OCI-LY1 (cell line): ENCODE measurements around the gene XKR8.

Experiments
- H2AFZ ChIP-seq: fragments of 200-600 bp; sonication (generic), shearing (Covaris generic); 2 replicates; pipeline ENCODE4 v1.6.0; 2014; ENCODE audit warnings: antibody characterized with exemption, mild to moderate bottlenecking, low read length
- H3F3A ChIP-seq: fragments of 200-600 bp; sonication (generic), shearing (Covaris generic); 2 replicates; pipeline ENCODE4 v1.6.0; 2014; ENCODE audit warnings: mild to moderate bottlenecking, antibody characterized with exemption, low read length, moderate library complexity; ENCODE audit not compliant: insufficient read depth
- H3K27ac ChIP-seq: fragments of 200-600 bp; sonication (generic); 2 replicates; pipeline ENCODE4 v1.5.1; 2014; ENCODE audit warnings: low read length, mixed run types, mild to moderate bottlenecking, low read depth; ENCODE audit not compliant: poor library complexity, severe bottlenecking
- H3K27me3 ChIP-seq: fragments of 200-600 bp; sonication (generic); 2 replicates; pipeline ENCODE4 v1.6.0; 2014; ENCODE audit warnings: antibody characterized with exemption, mild to moderate bottlenecking, low read length, moderate library complexity; ENCODE audit not compliant: insufficient read depth
- H3K36me3 ChIP-seq: fragments of 200-600 bp; sonication (generic); 2 replicates; pipeline ENCODE4 v1.6.1; 2014; ENCODE audit warnings: mild to moderate bottlenecking, antibody characterized with exemption, low read length, moderate library complexity, mixed read lengths; ENCODE audit not compliant: insufficient read depth
- H3K4me1 ChIP-seq: fragments of 200-600 bp; sonication (generic); 2 replicates; pipeline ENCODE4 v1.5.1; 2014; ENCODE audit warnings: mild to moderate bottlenecking, low read length, moderate library complexity; ENCODE audit not compliant: insufficient read depth, severe bottlenecking
- H3K4me2 ChIP-seq: fragments of 200-600 bp; sonication (generic), shearing (Covaris generic); 2 replicates; pipeline ENCODE4 v1.6.1; 2014; ENCODE audit warnings: low read length
- H3K4me3 ChIP-seq: fragments of 200-600 bp; sonication (generic); 2 replicates; pipeline ENCODE4 v1.5.1; 2014; ENCODE audit warnings: low read length, low read depth, mild to moderate bottlenecking, mixed read lengths; ENCODE audit not compliant: poor library complexity, severe bottlenecking
- H3K79me2 ChIP-seq: fragments of 200-600 bp; shearing (Covaris generic); 2 replicates; pipeline ENCODE4 v1.6.1; 2016; ENCODE audit warnings: mixed run types, low read length, mixed read lengths; ENCODE audit not compliant: insufficient read depth
- H3K9ac ChIP-seq: fragments of 200-600 bp; sonication (generic), shearing (Covaris generic); 2 replicates; pipeline ENCODE4 v1.6.1; 2014; ENCODE audit warnings: mild to moderate bottlenecking, low read length, mixed read lengths
- H3K9me2 ChIP-seq: fragments of 200-600 bp; sonication (generic), shearing (Covaris generic); 2 replicates; pipeline ENCODE4 v1.6.1; 2014; ENCODE audit warnings: low read depth, mild to moderate bottlenecking, low read length, mixed read lengths
- H3K9me3 ChIP-seq: fragments of 200-600 bp; shearing (Covaris generic); 2 replicates; pipeline ENCODE4 v1.6.1; 2014; ENCODE audit warnings: low read length, mixed read lengths
- H4K20me1 ChIP-seq: fragments of 200-600 bp; sonication (generic), shearing (Covaris generic); 2 replicates; pipeline ENCODE4 v1.6.0; 2016; ENCODE audit warnings: mild to moderate bottlenecking, low read length; ENCODE audit not compliant: insufficient read depth
- EZH2 ChIP-seq: fragments of 200-600 bp; sonication (generic), shearing (Covaris generic); IDR thresholded peaks from 2 replicates; pipeline ENCODE4 v1.8.0; 2017; ENCODE audit warnings: borderline replicate concordance, mixed run types, mild to moderate bottlenecking, antibody characterized with exemption, low read length, moderate library complexity, mixed read lengths
- TF ChIP-seq, protein P1 (sequence below): fragments of 200-600 bp; sonication (generic), shearing (Covaris generic); IDR thresholded peaks from 2 replicates; pipeline ENCODE4 v1.5.1; 2017; ENCODE audit warnings: mild to moderate bottlenecking, antibody characterized with exemption, low read length, moderate library complexity, mixed read lengths

Gene XKR8

DNA sequence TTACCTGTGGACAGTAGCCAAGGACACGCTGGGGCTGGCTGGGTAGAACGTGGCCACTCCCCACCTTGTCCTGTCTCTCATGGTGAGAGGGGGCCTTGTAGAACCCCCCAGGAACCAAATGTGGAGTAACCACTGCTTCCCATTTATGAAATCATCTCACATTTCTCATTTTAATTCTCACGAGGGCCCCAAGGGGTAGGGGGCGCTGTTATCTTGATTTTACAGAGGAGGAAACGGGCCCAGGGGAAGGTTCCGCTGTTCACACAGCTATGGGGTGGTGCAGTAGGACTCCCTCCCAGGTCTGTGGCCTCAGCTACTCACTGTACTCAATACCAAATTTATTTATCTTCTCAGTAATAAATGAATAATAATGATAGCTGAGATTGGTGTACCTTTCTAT, 19.5 kb upstream of the XKR8 start:
- no peaks in the 10 kb centered on the region for H3K9me2 ChIP-seq
- no peaks in the 10 kb centered on the region for H3K9me3 ChIP-seq
- H3F3A ChIP-seq, result no peaks in the 10 kb centered on the region
- H4K20me1 ChIP-seq, result no peaks in the 10 kb centered on the region
- H2AFZ ChIP-seq, result no peak overlapping the region
- no peaks in the 10 kb centered on the region for H3K36me3 ChIP-seq
- no peak for TF ChIP-seq EZH2
- TF ChIP-seq, protein P1, sequence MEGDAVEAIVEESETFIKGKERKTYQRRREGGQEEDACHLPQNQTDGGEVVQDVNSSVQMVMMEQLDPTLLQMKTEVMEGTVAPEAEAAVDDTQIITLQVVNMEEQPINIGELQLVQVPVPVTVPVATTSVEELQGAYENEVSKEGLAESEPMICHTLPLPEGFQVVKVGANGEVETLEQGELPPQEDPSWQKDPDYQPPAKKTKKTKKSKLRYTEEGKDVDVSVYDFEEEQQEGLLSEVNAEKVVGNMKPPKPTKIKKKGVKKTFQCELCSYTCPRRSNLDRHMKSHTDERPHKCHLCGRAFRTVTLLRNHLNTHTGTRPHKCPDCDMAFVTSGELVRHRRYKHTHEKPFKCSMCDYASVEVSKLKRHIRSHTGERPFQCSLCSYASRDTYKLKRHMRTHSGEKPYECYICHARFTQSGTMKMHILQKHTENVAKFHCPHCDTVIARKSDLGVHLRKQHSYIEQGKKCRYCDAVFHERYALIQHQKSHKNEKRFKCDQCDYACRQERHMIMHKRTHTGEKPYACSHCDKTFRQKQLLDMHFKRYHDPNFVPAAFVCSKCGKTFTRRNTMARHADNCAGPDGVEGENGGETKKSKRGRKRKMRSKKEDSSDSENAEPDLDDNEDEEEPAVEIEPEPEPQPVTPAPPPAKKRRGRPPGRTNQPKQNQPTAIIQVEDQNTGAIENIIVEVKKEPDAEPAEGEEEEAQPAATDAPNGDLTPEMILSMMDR, result peak; percentile 77
- H3K27me3 ChIP-seq, result peaks cover 3% of the 10 kb centered on the region; the same call in 1 of the 2 replicates
- H3K4me3 ChIP-seq, result no peak overlapping the region
- H3K27ac ChIP-seq, result no peak overlapping the region
- no peak overlapping the region for H3K9ac ChIP-seq
- H3K4me1 ChIP-seq, result peaks cover under 1% of the 10 kb centered on the region
- no peak overlapping the region for H3K4me2 ChIP-seq
- H3K79me2 ChIP-seq, result no peaks in the 10 kb centered on the region

DNA sequence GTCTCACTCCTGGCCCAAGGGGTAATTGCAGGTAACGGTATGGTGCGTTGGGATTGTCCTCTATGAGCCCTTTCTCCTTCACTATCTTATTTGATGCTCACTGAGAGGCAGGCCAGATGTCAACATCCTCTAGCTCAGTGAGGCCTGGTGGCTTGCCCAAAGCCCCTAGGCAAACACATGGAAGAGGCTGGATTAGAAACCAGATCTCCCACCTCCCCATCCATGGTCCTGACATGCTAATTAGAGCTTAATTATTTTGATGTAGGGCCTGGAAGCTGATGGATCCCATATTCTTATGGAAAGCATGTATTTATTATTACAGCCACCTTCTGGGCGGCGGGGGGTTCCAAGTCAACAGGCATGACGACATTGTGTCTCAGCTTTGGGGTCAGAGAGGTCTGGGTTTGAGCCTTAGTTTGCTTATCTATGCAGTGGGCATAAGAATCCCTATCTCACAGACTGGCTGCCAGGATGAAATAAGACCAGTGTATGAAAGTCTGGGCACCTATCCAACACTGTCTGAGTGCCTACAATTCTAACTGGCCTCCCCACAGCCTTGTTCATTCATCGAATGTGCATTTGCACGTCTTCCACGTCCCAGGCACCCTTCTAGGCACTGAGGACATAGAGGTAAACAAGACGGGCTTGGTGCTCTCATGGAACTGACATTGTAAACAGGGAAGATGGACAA, 18.8 kb upstream of the XKR8 start:
- no peak overlapping the region for H3K9ac ChIP-seq
- H3K79me2 ChIP-seq, result no peaks in the 10 kb centered on the region
- no peaks in the 10 kb centered on the region for H3K9me2 ChIP-seq
- no peaks in the 10 kb centered on the region for H3K9me3 ChIP-seq
- no peak overlapping the region for H2AFZ ChIP-seq
- H3F3A ChIP-seq, result no peaks in the 10 kb centered on the region
- no peak overlapping the region for H3K27ac ChIP-seq
- no peak for TF ChIP-seq EZH2
- TF ChIP-seq, protein P1, result no peak
- H3K4me1 ChIP-seq, result no peaks in the 10 kb centered on the region
- H3K4me3 ChIP-seq, result no peak overlapping the region
- H3K4me2 ChIP-seq, result no peak overlapping the region
- H3K27me3 ChIP-seq, result peaks cover 3% of the 10 kb centered on the region; the same call in 1 of the 2 replicates
- H3K36me3 ChIP-seq, result no peaks in the 10 kb centered on the region
- H4K20me1 ChIP-seq, result no peaks in the 10 kb centered on the region

DNA sequence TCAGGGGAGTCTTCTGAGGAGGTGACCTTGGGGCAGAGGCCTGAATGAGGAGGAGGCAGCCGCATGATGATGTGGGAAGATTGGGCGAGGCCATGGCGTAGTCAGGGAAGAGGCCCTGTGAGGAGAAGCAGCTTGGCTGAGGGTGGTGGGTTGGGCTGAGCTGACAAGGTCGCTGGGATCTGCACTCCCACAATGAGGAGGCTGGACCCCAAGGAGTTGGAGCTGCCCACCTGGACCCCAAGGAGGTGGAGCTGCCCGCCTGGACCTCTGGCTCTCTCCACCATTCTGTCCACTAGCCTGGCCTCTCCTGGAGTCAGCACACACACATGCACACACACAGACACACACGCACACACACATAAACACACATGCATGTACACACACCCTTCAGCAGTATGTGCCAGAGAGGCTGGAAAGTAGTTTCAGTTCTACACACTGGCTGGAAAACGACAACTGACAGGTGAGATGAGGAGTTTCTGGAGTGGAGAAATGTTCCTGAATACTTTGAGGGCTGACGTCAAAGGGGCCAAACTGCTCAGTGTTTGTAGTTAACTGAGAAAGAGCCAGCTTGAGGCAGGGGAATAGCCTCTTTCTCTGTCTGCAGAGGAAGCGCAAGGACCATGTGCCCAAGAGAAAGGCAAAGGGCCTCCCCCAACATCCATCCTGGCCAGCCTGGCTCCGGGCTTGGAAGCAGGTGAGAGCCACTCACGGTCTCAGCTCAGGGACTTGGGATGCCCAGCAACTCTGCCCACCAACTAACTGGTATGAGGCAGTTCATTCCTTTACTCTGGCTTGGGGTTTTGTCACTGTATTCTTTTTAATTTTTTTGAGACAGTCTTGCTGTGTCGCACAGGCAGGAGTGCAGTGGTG, 17.9 kb upstream of the XKR8 start:
- H3K9me2 ChIP-seq, result no peaks in the 10 kb centered on the region

More for the DNA sequence above, 17.9 kb upstream of the XKR8 start:
- Histone ChIP-seq H2AFZ (no peak overlapping the region), H3K4me3 (no peak overlapping the region), H3K9me3 (no peaks in the 10 kb centered on the region), H3K4me2 (no peak overlapping the region), H3K27ac (no peak overlapping the region), H3K36me3 (no peaks in the 10 kb centered on the region), H3K79me2 (no peaks in the 10 kb centered on the region), H3K9ac (no peak overlapping the region), H4K20me1 (no peaks in the 10 kb centered on the region), H3K27me3 (peaks cover 7% of the 10 kb centered on the region; the same call in 1 of the 2 replicates), H3F3A (no peaks in the 10 kb centered on the region), H3K4me1 (no peaks in the 10 kb centered on the region)
- TF ChIP-seq, protein P1, result no peak
- TF ChIP-seq EZH2, result no peak
